Measurements from ENCODE around the gene EIF4A3. TPM values are rescaled to one million over a fixed set of nuclear protein-coding genes. Genes with fewer than 3 reads are reported as not detected.

EIF4A3 gene
- total and polyA plus RNA-seq, 9 of the 15 experiments (the other 6 are each of a cell fraction or from before 2014, with no cell fraction given) = 62.7 to 171 (median 127) TPM

- Histone ChIP-seq H3K9me1 (ENCODE audit: control insufficient read depth, insufficient read depth, low read length) (no peaks in the 10 kb centered on the region), H3K9ac (ENCODE audit: insufficient read depth in 1 of 2, low read depth in 2 of 2, low read length in 2 of 2) (no peak overlapping the region), H3K4me3 (no peak overlapping the region), H3K4me1 (replicated peaks in 1 of 2; ENCODE audit: control insufficient read depth in 2 of 2, insufficient read depth in 2 of 2, low read length in 2 of 2) (peaks cover 0 to 4% of the 10 kb centered on the region in 2 experiments; a peak in 1 of 5 replicates), H4K20me1 (replicated peaks; ENCODE audit: control insufficient read depth, insufficient read depth, low read length) (no peaks in the 10 kb centered on the region), H3K27me3 (ENCODE audit: control insufficient read depth in 2 of 2, insufficient read depth in 2 of 2, low read length in 2 of 2) (no peaks in the 10 kb centered on the region), H3K36me3 (ENCODE audit: control insufficient read depth, insufficient read depth, low read length) (no peaks in the 10 kb centered on the region), H3K79me2 (ENCODE audit: control insufficient read depth, insufficient read depth, low read length) (no peaks in the 10 kb centered on the region), H2AFZ (ENCODE audit: low read depth, low read length) (no peak overlapping the region), H3K27ac (ENCODE audit: extremely low read depth, low read depth, low read length) (no peak overlapping the region), H3K4me2 (ENCODE audit: insufficient read depth, low read length) (no peak overlapping the region), H3K9me3 (replicated peaks; ENCODE audit: control insufficient read depth, insufficient read depth, low read depth, low read length) (peaks cover 3% of the 10 kb centered on the region; the same call in 1 of the 2 replicates)
- no peak for FAIRE-seq
- WGBS (ENCODE audit: insufficient coverage, low coverage, missing lambda C conversion rate) = 20% methylated on average over 4 of the region's 5 CpGs
- intact Hi-C loops (cut with micrococcal nuclease) (no loop called here), in situ Hi-C loops (cut with MboI) (no loop called here)
- ChIA-PET CTCF (ENCODE audit: low intra/inter-chr PET ratio) (no interaction called here), POLR2A (interaction anchor here (1.2 kb wide), 1 partner anchor 8 kb away, joined by 4 read pairs; no protein-coding TSS in a partner anchor)
- no peak for DNase-seq (ENCODE audit: extremely low read depth in 1 of 4, low spot score in 3 of 4)
- BruUV-seq (replicated peaks) = no TSS peak
- no peak for ATAC-seq
- TF ChIP-seq FUS (optimal IDR thresholded peaks at IDR 0.05; ENCODE audit: low read depth, low read length) = no peak
- no peak for TF ChIP-seq TAF9B (IDR thresholded peaks at IDR 0.05; ENCODE audit: partially characterized antibody)
- no peak for TF ChIP-seq KLF1 (tag; IDR thresholded peaks at IDR 0.05)
- no peak for TF ChIP-seq NR3C1 (CRISPR knock-in tag; IDR thresholded peaks at IDR 0.05)
- TF ChIP-seq ZNF507 (tag; conservative IDR thresholded peaks at IDR 0.05) = no peak
- TF ChIP-seq ZEB2 (IDR thresholded peaks at IDR 0.05) = no peak
- no peak for TF ChIP-seq SRSF7 (optimal IDR thresholded peaks at IDR 0.05; ENCODE audit: low read depth, low read length)
These were observed 7.2 kb upstream of the EIF4A3 start for GRCh38 chr17:80154166-80154565.

- Histone ChIP-seq H3K9me3 (replicated peaks; ENCODE audit: control insufficient read depth, insufficient read depth, low read depth, low read length) (peaks cover 3% of the 10 kb centered on the region; the same call in 1 of the 2 replicates), H3K4me1 (replicated peaks in 1 of 2; ENCODE audit: control insufficient read depth in 2 of 2, insufficient read depth in 2 of 2, low read length in 2 of 2) (peaks cover 2 to 10% of the 10 kb centered on the region in 2 experiments; a peak in 4 of 5 replicates), H3K36me3 (ENCODE audit: control insufficient read depth, insufficient read depth, low read length) (no peaks in the 10 kb centered on the region), H2AFZ (ENCODE audit: low read depth, low read length) (peak overlapping the region; percentile 71), H3K9me1 (ENCODE audit: control insufficient read depth, insufficient read depth, low read length) (no peaks in the 10 kb centered on the region), H4K20me1 (replicated peaks; ENCODE audit: control insufficient read depth, insufficient read depth, low read length) (no peaks in the 10 kb centered on the region), H3K27me3 (ENCODE audit: control insufficient read depth in 2 of 2, insufficient read depth in 2 of 2, low read length in 2 of 2) (no peaks in the 10 kb centered on the region), H3K4me3 (no peak overlapping the region), H3K79me2 (ENCODE audit: control insufficient read depth, insufficient read depth, low read length) (peaks cover 3% of the 10 kb centered on the region; the same call in 2 of the 3 replicates), H3K4me2 (ENCODE audit: insufficient read depth, low read length) (no peak overlapping the region; the same call in 1 of the 2 replicates), H3K9ac (ENCODE audit: insufficient read depth in 1 of 2, low read depth in 2 of 2, low read length in 2 of 2) (no peak overlapping the region), H3K27ac (ENCODE audit: extremely low read depth, low read depth, low read length) (no peak overlapping the region)
- FAIRE-seq = no peak
- 34% methylated on average over 3 of the region's 3 CpGs for WGBS (ENCODE audit: insufficient coverage, low coverage, missing lambda C conversion rate)
- intact Hi-C loops (cut with micrococcal nuclease) = no loop called here
- TF ChIP-seq MYBL2 (IDR thresholded peaks at IDR 0.05; ENCODE audit: low read depth) (no peak), MYBL2 (CRISPR knock-in tag; IDR thresholded peaks at IDR 0.05; ENCODE audit: borderline replicate concordance) (no peak), JUNB (CRISPR knock-in tag; conservative IDR thresholded peaks at IDR 0.05) (no peak), JUND (IDR thresholded peaks at IDR 0.05; ENCODE audit: borderline replicate concordance, low read depth, low read length) (no peak), JUND (tag; IDR thresholded peaks at IDR 0.05; ENCODE audit: borderline replicate concordance, low read depth, low read length) (no peak), SMARCC2 (IDR thresholded peaks at IDR 0.05; ENCODE audit: low read depth) (no peak), ZSCAN29 (IDR thresholded peaks at IDR 0.05) (no peak), ADNP (tag; IDR thresholded peaks at IDR 0.05) (no peak), ZNF384 (IDR thresholded peaks at IDR 0.05; ENCODE audit: low read depth, low read length) (no peak), ELK1 (CRISPR knock-in tag; IDR thresholded peaks at IDR 0.05) (no peak), PYGO2 (tag; IDR thresholded peaks at IDR 0.05) (no peak)
- ChIA-PET CTCF (ENCODE audit: low intra/inter-chr PET ratio) (no interaction called here), POLR2A (interaction anchor here (0.6 kb wide), 2 partner anchors 18 to 1409 kb away, joined by 3 to 5 read pairs; no protein-coding TSS in a partner anchor)
- DNase-seq (ENCODE audit: extremely low read depth in 1 of 4, low spot score in 3 of 4) = no peak
- BruUV-seq (replicated peaks) = no TSS peak
- in situ Hi-C loops (cut with MboI) = no loop called here
- no peak for ATAC-seq
These were observed 6.1 kb upstream of the EIF4A3 start for GRCh38 chr17:80153004-80153403.
